CD4-positive, alpha-beta T cell (primary cell): ENCODE results near the gene SPRED2. TPM values are rescaled to one million over a fixed set of nuclear protein-coding genes. Genes with fewer than 3 reads are reported as not detected.

Experiments
- ATAC-seq: fragments of 200-7000 bp; cut with Tn5 transposase; one replicate; pipeline ENCODE4 v1.10.0; 2022; ENCODE audit warnings: mild to moderate bottlenecking; ENCODE audit not compliant: poor library complexity
- CTCF ChIA-PET: fragments of 350-600 bp; sonication (Branson Sonifier 250); formaldehyde crosslinking; loops from one replicate; lab custom pipeline; 2021; ENCODE audit warnings: antibody characterized with exemption, inconsistent platforms; lab: Charles Lee
- POLR2A ChIA-PET: fragments of 350-600 bp; sonication (Branson Sonifier 250); formaldehyde crosslinking; loops from one replicate; lab custom pipeline; 2021; ENCODE audit warnings: antibody characterized with exemption, inconsistent platforms; lab: Charles Lee
- DNase-seq, 14 experiments: peaks; one replicate each; pipeline ENCODE4 v3.0.0-alpha.2; 2013 to 2020; ENCODE audit warnings: mixed read lengths in 2 of 14
- H3K27ac ChIP-seq, 2 donors: one replicate each; pipeline versions ENCODE4 v1.5.1 to v1.7.0; 2013; ENCODE audit warnings: low read length in 2 of 2, low read depth in 1 of 2, mild to moderate bottlenecking in 1 of 2
- H3K27me3 ChIP-seq, 2 experiments: 1 replicate in 1 of 2; 2 replicates in 1 of 2; pipeline versions ENCODE4 v1.6.1 to v1.7.0; 2013; ENCODE audit warnings: low read length in 2 of 2, control low read depth in 1 of 2, mild to moderate bottlenecking in 1 of 2, moderate library complexity in 1 of 2; ENCODE audit not compliant: insufficient read depth in 2 of 2, control insufficient read depth in 1 of 2
- H3K36me3 ChIP-seq: one replicate; pipeline ENCODE4 v1.6.1; 2013; ENCODE audit warnings: low read length, control low read depth; ENCODE audit not compliant: insufficient read depth
- H3K4me1 ChIP-seq: one replicate; pipeline ENCODE4 v1.6.1; 2013; ENCODE audit warnings: low read length, control low read depth; ENCODE audit not compliant: insufficient read depth
- H3K4me3 ChIP-seq: one replicate; pipeline ENCODE4 v1.5.1; 2013; ENCODE audit warnings: mild to moderate bottlenecking, low read length, moderate library complexity
- H3K9me3 ChIP-seq, 2 experiments: 1 replicate in 1 of 2; 2 replicates in 1 of 2; pipeline versions ENCODE4 v1.6.1 to v1.7.0; 2013; ENCODE audit warnings: low read length in 2 of 2, mild to moderate bottlenecking in 2 of 2, control low read depth in 1 of 2, moderate library complexity in 1 of 2; ENCODE audit not compliant: control insufficient read depth in 1 of 2, insufficient read depth in 1 of 2
- H3K27ac Mint-ChIP-seq: one replicate; pipeline ENCODE4 v1.8.0; 2020; ENCODE audit warnings: mixed read lengths
- H3K27me3 Mint-ChIP-seq: one replicate; pipeline ENCODE4 v1.8.0; 2021; ENCODE audit warnings: mixed read lengths
- H3K36me3 Mint-ChIP-seq: one replicate; pipeline ENCODE4 v1.8.0; 2021; ENCODE audit warnings: low read depth, mixed read lengths
- H3K4me1 Mint-ChIP-seq: one replicate; pipeline ENCODE4 v1.8.0; 2021; ENCODE audit warnings: low read depth, mixed read lengths
- H3K4me3 Mint-ChIP-seq: one replicate; pipeline ENCODE4 v1.8.0; 2020; ENCODE audit warnings: mild to moderate bottlenecking, mixed read lengths
- H3K9me3 Mint-ChIP-seq: one replicate; pipeline ENCODE4 v1.8.0; 2020; ENCODE audit warnings: mixed read lengths
- CTCF ChIP-seq: fragments of 200-600 bp; IDR thresholded peaks from one replicate; pipeline ENCODE4 v1.8.0; 2022; ENCODE audit warnings: antibody characterized with exemption, mild to moderate bottlenecking
- intact Hi-C, 2 experiments: fragments of 100-400 bp; cut with DNase I in 1 of 2; cut with micrococcal nuclease in 1 of 2; formaldehyde crosslinking; loops; one replicate each; pipeline versions ENCODE4 v1.15.1 to v1.9.0; 2023 to 2025; cut with DNase I, micrococcal nuclease
- total RNA-seq, 174 experiments: library from RNA in 2 of 174; stranded (reverse) in 2 of 174; gene quantifications; one replicate each; pipeline ENCODE4 v1.2.3 and lab custom pipeline; 2021 to 2026

SPRED2 gene
- total RNA-seq, 2 experiments from 2014 or later, result 2.5 to 2.8 TPM

GRCh38 chr2:65396348-65397026 is 35.9 kb downstream of the SPRED2 start:
- Histone ChIP-seq H3K27me3 (no peaks in the 10 kb centered on the region), H3K4me1 (no peaks in the 10 kb centered on the region), H3K4me3 (no peak overlapping the region), H3K9me3 (no peaks in the 10 kb centered on the region), H3K36me3 (no peaks in the 10 kb centered on the region), H3K27ac (no peak overlapping the region)
- TF ChIP-seq CTCF, result no peak
- CTCF ChIA-PET, result no interaction called here
- POLR2A ChIA-PET, result interaction anchor here (0.6 kb wide), 1 partner anchor 281 kb away, joined by 3 read pairs; no protein-coding TSS in a partner anchor
- Mint-ChIP-seq H3K36me3 (no peaks in the 10 kb centered on the region), H3K4me1 (no peaks in the 10 kb centered on the region), H3K4me3 (no peak overlapping the region), H3K27me3 (no peaks in the 10 kb centered on the region), H3K27ac (no peak overlapping the region), H3K9me3 (no peaks in the 10 kb centered on the region)
- DNase-seq (no peak), ATAC-seq (no peak)
- intact Hi-C loops, result no loop called here

GRCh38 chr2:65395621-65396347 is 36.6 kb downstream of the SPRED2 start:
- intact Hi-C loops, result no loop called here
- H3K36me3 Mint-ChIP-seq, result no peaks in the 10 kb centered on the region
- ChIA-PET POLR2A (no interaction called here), CTCF (no interaction called here)
- Histone ChIP-seq H3K36me3 (no peaks in the 10 kb centered on the region), H3K27ac (no peak overlapping the region), H3K4me1 (no peaks in the 10 kb centered on the region), H3K27me3 (no peaks in the 10 kb centered on the region), H3K9me3 (no peaks in the 10 kb centered on the region), H3K4me3 (no peak overlapping the region)
- DNase-seq (no peak), ATAC-seq (no peak)
- H3K4me1 Mint-ChIP-seq, result no peaks in the 10 kb centered on the region
- no peak overlapping the region for H3K27ac Mint-ChIP-seq
- TF ChIP-seq CTCF, result no peak
- H3K27me3 Mint-ChIP-seq, result no peaks in the 10 kb centered on the region
- H3K9me3 Mint-ChIP-seq, result no peaks in the 10 kb centered on the region
- H3K4me3 Mint-ChIP-seq, result no peak overlapping the region

GRCh38 chr2:65393743-65394422 is 38.5 kb downstream of the SPRED2 start:
- H3K27me3 ChIP-seq, result no peaks in the 10 kb centered on the region
- Mint-ChIP-seq H3K4me3 (no peak overlapping the region), H3K27me3 (no peaks in the 10 kb centered on the region), H3K9me3 (no peaks in the 10 kb centered on the region), H3K27ac (no peak overlapping the region), H3K4me1 (no peaks in the 10 kb centered on the region), H3K36me3 (no peaks in the 10 kb centered on the region)
- ChIA-PET CTCF (no interaction called here), POLR2A (no interaction called here)
- intact Hi-C loops, result no loop called here
- H3K27ac ChIP-seq, result no peak overlapping the region
- H3K4me1 ChIP-seq, result peaks cover 3% of the 10 kb centered on the region
- no peak for ATAC-seq
- no peaks in the 10 kb centered on the region for H3K36me3 ChIP-seq
- H3K4me3 ChIP-seq, result no peak overlapping the region
- DNase-seq, result no peak
- H3K9me3 ChIP-seq, result no peaks in the 10 kb centered on the region
- no peak for TF ChIP-seq CTCF
